H9 (cell line): ENCODE measurements around the gene GOLT1A. TPM values are rescaled to one million over a fixed set of nuclear protein-coding genes. Genes with fewer than 3 reads are reported as not detected.

Experiments used
- DNase-seq: peaks from one replicate; pipeline ENCODE4 v3.0.0-alpha.2; 2017
- H2AFZ ChIP-seq: one replicate; pipeline ENCODE4 v1.6.1; 2013; ENCODE audit warnings: mild to moderate bottlenecking, low read length, control low read depth, moderate library complexity
- H2AK5ac ChIP-seq: 2 replicates; pipeline ENCODE4 v1.6.1; 2013; ENCODE audit warnings: low read length, control low read depth, mixed read lengths; ENCODE audit not compliant: insufficient read length
- H2BK120ac ChIP-seq: one replicate; pipeline ENCODE4 v1.6.1; 2013; ENCODE audit warnings: low read depth, mild to moderate bottlenecking, low read length, control low read depth, inconsistent platforms; ENCODE audit not compliant: poor library complexity, severe bottlenecking
- H2BK12ac ChIP-seq: 2 replicates; pipeline ENCODE4 v1.6.1; 2013; ENCODE audit warnings: low read length, control low read depth, mixed read lengths, low read depth; ENCODE audit not compliant: insufficient read length
- H2BK15ac ChIP-seq: 2 replicates; pipeline ENCODE4 v1.6.1; 2013; ENCODE audit warnings: low read depth, low read length, control low read depth
- H2BK20ac ChIP-seq: one replicate; pipeline ENCODE4 v1.6.1; 2013; ENCODE audit warnings: low read depth, mild to moderate bottlenecking, low read length, control low read depth, inconsistent platforms; ENCODE audit not compliant: poor library complexity, severe bottlenecking
- H2BK5ac ChIP-seq: 2 replicates; pipeline ENCODE4 v1.6.1; 2013; ENCODE audit warnings: low read length, control low read depth, mixed read lengths; ENCODE audit not compliant: insufficient read length
- H3K14ac ChIP-seq: 2 replicates; pipeline ENCODE4 v1.6.1; 2013; ENCODE audit warnings: low read length, control low read depth; ENCODE audit not compliant: insufficient read depth
- H3K18ac ChIP-seq: 2 replicates; pipeline ENCODE4 v1.6.1; 2013; ENCODE audit warnings: low read depth, mild to moderate bottlenecking, mixed read lengths, low read length, control low read depth; ENCODE audit not compliant: insufficient read length
- H3K23ac ChIP-seq: 2 replicates; pipeline ENCODE4 v1.6.1; 2013; ENCODE audit warnings: low read length, control low read depth, mixed read lengths, low read depth; ENCODE audit not compliant: insufficient read length
- H3K23me2 ChIP-seq: 2 replicates; pipeline ENCODE4 v1.6.1; 2013; ENCODE audit warnings: low read depth, mild to moderate bottlenecking, mixed read lengths, low read length, control low read depth; ENCODE audit not compliant: insufficient read length, poor library complexity, severe bottlenecking
- H3K27ac ChIP-seq: 2 replicates; pipeline ENCODE4 v1.5.1; 2013; ENCODE audit warnings: low read length, control low read depth, mixed read lengths, low read depth; ENCODE audit not compliant: insufficient read length
- H3K27me3 ChIP-seq: 2 replicates; pipeline ENCODE4 v1.6.1; 2013; ENCODE audit warnings: low read length, control low read depth, inconsistent platforms; ENCODE audit not compliant: insufficient read depth
- H3K4ac ChIP-seq: 2 replicates; pipeline ENCODE4 v1.6.1; 2013; ENCODE audit warnings: low read depth, mild to moderate bottlenecking, control low read depth, inconsistent platforms, low read length, moderate library complexity
- H3K4me1 ChIP-seq: 2 replicates; pipeline ENCODE4 v1.6.1; 2013; ENCODE audit warnings: low read length, control low read depth, inconsistent platforms; ENCODE audit not compliant: insufficient read depth
- H3K4me2 ChIP-seq: 2 replicates; pipeline ENCODE4 v1.6.1; 2013; ENCODE audit warnings: low read length, control low read depth, mixed read lengths; ENCODE audit not compliant: insufficient read length, insufficient read depth
- H3K56ac ChIP-seq: 2 replicates; pipeline ENCODE4 v1.6.1; 2013; ENCODE audit warnings: low read depth, mild to moderate bottlenecking, mixed read lengths, low read length, control low read depth; ENCODE audit not compliant: insufficient read length
- H3K79me1 ChIP-seq: 2 replicates; pipeline ENCODE4 v1.6.1; 2013; ENCODE audit warnings: low read depth, mild to moderate bottlenecking, moderate library complexity, low read length, control low read depth, inconsistent platforms; ENCODE audit not compliant: insufficient read depth, poor library complexity, severe bottlenecking
- H3K79me2 ChIP-seq: 2 replicates; pipeline ENCODE4 v1.6.1; 2013; ENCODE audit warnings: low read length, control low read depth, inconsistent platforms; ENCODE audit not compliant: insufficient read depth
- H3K9ac ChIP-seq: 2 replicates; pipeline ENCODE4 v1.6.1; 2013; ENCODE audit warnings: low read length, control low read depth, mixed read lengths; ENCODE audit not compliant: insufficient read length; ENCODE audit errors: extremely low read depth
- H3K9me3 ChIP-seq: one replicate; pipeline ENCODE4 v1.6.1; 2013; ENCODE audit warnings: low read depth, low read length, inconsistent platforms; ENCODE audit not compliant: control insufficient read depth
- H3T11ph ChIP-seq: one replicate; pipeline ENCODE4 v1.6.1; 2013; ENCODE audit warnings: mild to moderate bottlenecking, low read length, control low read depth, inconsistent platforms
- H4K20me1 ChIP-seq: one replicate; pipeline ENCODE4 v1.6.1; 2013; ENCODE audit not compliant: control insufficient read depth, insufficient read length, insufficient read depth
- H4K5ac ChIP-seq: 2 replicates; pipeline ENCODE4 v1.6.1; 2013; ENCODE audit warnings: low read depth, mild to moderate bottlenecking, mixed read lengths, low read length, control low read depth; ENCODE audit not compliant: insufficient read length
- H4K8ac ChIP-seq: replicated peaks from 2 replicates; pipeline ENCODE4 v1.6.1; 2013; ENCODE audit warnings: low read length, control low read depth, mixed read lengths, low read depth; ENCODE audit not compliant: insufficient read length
- H4K91ac ChIP-seq: 2 replicates; pipeline ENCODE4 v1.6.1; 2013; ENCODE audit warnings: low read depth, mild to moderate bottlenecking, moderate library complexity, mixed read lengths, low read length, control low read depth; ENCODE audit not compliant: insufficient read length
- H3K27ac Mint-ChIP-seq, 3 experiments: 2 replicates in 2 of 3; 3 replicates in 1 of 3; pipeline ENCODE4 v1.8.0; 2020 to 2021; ENCODE audit warnings: mixed read lengths in 3 of 3, mild to moderate bottlenecking in 1 of 3, moderate library complexity in 1 of 3
- H3K27me3 Mint-ChIP-seq: 2 replicates; pipeline ENCODE4 v1.8.0; 2021; ENCODE audit warnings: low read depth, mild to moderate bottlenecking, moderate library complexity, mixed read lengths
- H3K36me3 Mint-ChIP-seq, 3 experiments: 2 replicates in 2 of 3; 3 replicates in 1 of 3; pipeline ENCODE4 v1.8.0; 2020 to 2021; ENCODE audit warnings: low read depth in 3 of 3, mixed read lengths in 3 of 3; ENCODE audit not compliant: insufficient read depth in 1 of 3
- H3K4me1 Mint-ChIP-seq, 2 experiments: 2 replicates each; pipeline ENCODE4 v1.8.0; 2020; ENCODE audit warnings: mixed read lengths in 2 of 2
- H3K4me3 Mint-ChIP-seq, 2 experiments: 2 replicates in 1 of 2; 3 replicates in 1 of 2; pipeline ENCODE4 v1.8.0; 2020 to 2021; ENCODE audit warnings: mild to moderate bottlenecking in 2 of 2, mixed read lengths in 2 of 2, moderate library complexity in 1 of 2
- H3K9me3 Mint-ChIP-seq, 2 experiments: 2 replicates in 1 of 2; 3 replicates in 1 of 2; pipeline ENCODE4 v1.8.0; 2020; ENCODE audit warnings: mild to moderate bottlenecking in 2 of 2, mixed read lengths in 2 of 2, moderate library complexity in 1 of 2
- CTCF ChIP-seq: fragments of 200-600 bp; sonication (generic); conservative IDR thresholded peaks from 3 replicates; pipeline ENCODE4 v1.8.0; 2021; ENCODE audit warnings: antibody characterized with exemption, mild to moderate bottlenecking
- WGBS: extraction: QIAGEN DNeasy Blood & Tissue Kit; methylation state at CpG from one replicate; pipeline ENCODE4 v1.1.7; 2013; ENCODE audit warnings: missing lambda C conversion rate, low lambda C conversion rate, mixed read lengths; ENCODE audit not compliant: insufficient read length; ENCODE audit errors: extremely low coverage; 5-methylcytosine and 5-hydroxymethylcytosine counted together
- total RNA-seq: library from RNA; stranded (reverse); gene quantifications from 2 replicates; pipeline ENCODE4 v1.2.1, GENCODE V29; 2021

Gene GOLT1A
- total RNA-seq, 1 experiment from 2014 or later = 4.2 TPM

GRCh38 chr1:204172404-204173029, 41.3 kb downstream of the GOLT1A start:
- Histone ChIP-seq H3T11ph (no peak overlapping the region), H2BK20ac (no peak overlapping the region), H2BK5ac (no peak overlapping the region), H3K23ac (no peak overlapping the region), H2AK5ac (no peak overlapping the region), H3K9ac (no peak overlapping the region), H3K27ac (no peak overlapping the region), H3K79me1 (no peaks in the 10 kb centered on the region), H2BK120ac (no peak overlapping the region), H4K5ac (no peak overlapping the region), H4K20me1 (no peaks in the 10 kb centered on the region), H2BK15ac (no peak overlapping the region), H3K9me3 (peaks cover 21% of the 10 kb centered on the region), H3K4me2 (no peak overlapping the region), H3K56ac (no peak overlapping the region), H3K18ac (no peak overlapping the region), H3K4ac (no peak overlapping the region), H2AFZ (no peak overlapping the region), H4K8ac (no peak overlapping the region), H3K27me3 (no peaks in the 10 kb centered on the region), H3K14ac (no peak overlapping the region), H3K4me1 (no peaks in the 10 kb centered on the region), H3K23me2 (no peaks in the 10 kb centered on the region), H3K79me2 (no peaks in the 10 kb centered on the region), H2BK12ac (no peak overlapping the region), H4K91ac (no peak overlapping the region)
- WGBS = no CpG with 5 or more reads among the region's 2 CpGs
- DNase-seq = no peak
- H3K4me3 Mint-ChIP-seq = no peak overlapping the region
- no peak overlapping the region; a peak in 1 of 7 replicates for H3K27ac Mint-ChIP-seq
- no peaks in the 10 kb centered on the region for H3K4me1 Mint-ChIP-seq
- peaks cover 13% of the 10 kb centered on the region for H3K27me3 Mint-ChIP-seq
- peaks cover 32 to 34% of the 10 kb centered on the region in 2 experiments for H3K9me3 Mint-ChIP-seq
- no peak for TF ChIP-seq CTCF
- H3K36me3 Mint-ChIP-seq = peaks cover 0 to 17% (median 8%) of the 10 kb centered on the region in 3 experiments; a peak in 5 of 7 replicates
